GM21447 (cell line): Measurements from ENCODE around the gene HCN3.
"Not testable (repeated sequence)": the region's sequence is repeated elsewhere in the genome, so short reads cannot be mapped to it uniquely, and the experiment has no call there.

Experiments
- ATAC-seq: cut with Tn5 transposase; IDR thresholded peaks from one replicate; pipeline ENCODE4 v1.9.1; 2021; ENCODE audit not compliant: unreplicated experiment

HCN3 gene

GRCh38 chr1:155328856-155329255 lies 51.6 kb downstream of the HCN3 start:
- ATAC-seq = not testable (repeated sequence)

- ATAC-seq = no peak
Observed at GRCh38 chr1:155329980-155330598, 52.8 kb downstream of the HCN3 start.

- ATAC-seq = no peak
Observed at GRCh38 chr1:155334962-155335361, 57.7 kb downstream of the HCN3 start.
